GM23248 (cell line): ENCODE data around the gene DBH.

Experiments used
- EZH2 ChIP-seq: fragments of 200-600 bp; sonication (generic); IDR thresholded peaks from 2 replicates; pipeline ENCODE4 v1.6.1; 2018; ENCODE audit warnings: antibody characterized with exemption, mild to moderate bottlenecking; ENCODE audit not compliant: insufficient read depth, poor library complexity, severe bottlenecking
- EZH2phosphoT487 ChIP-seq: fragments of 200-600 bp; sonication (generic); IDR thresholded peaks from 2 replicates; pipeline ENCODE4 v1.6.1; 2018; ENCODE audit warnings: antibody characterized with exemption, moderate library complexity, mild to moderate bottlenecking, low read depth; ENCODE audit not compliant: insufficient read depth

GRCh38 chr9:133643362-133643755, 7.2 kb downstream of the DBH start:
- TF ChIP-seq EZH2phosphoT487 (no peak), EZH2 (no peak)
